CD14-positive monocyte (primary cell): ENCODE results near the gene SLC7A5. TPM values are rescaled to one million over a fixed set of nuclear protein-coding genes. Genes with fewer than 3 reads are reported as not detected.
A peak's percentile ranks its signal among the peaks of the same experiment; 100 is the strongest.

Experiments used
- DNase-seq, 3 donors: peaks; one replicate each; pipeline ENCODE4 v3.0.0-alpha.2; 2011 to 2022
- H2AFZ ChIP-seq: 2 replicates; pipeline ENCODE4 v1.6.0; 2012; ENCODE audit warnings: mild to moderate bottlenecking, low read depth, low read length, inconsistent platforms; ENCODE audit not compliant: insufficient read depth, poor library complexity, severe bottlenecking
- H3K27ac ChIP-seq, 2 donors: 1 replicate in 1 of 2; 2 replicates in 1 of 2; pipeline ENCODE4 v1.5.1; 2012 to 2013; ENCODE audit warnings: low read length in 2 of 2, control low read depth in 1 of 2, inconsistent platforms in 1 of 2, low read depth in 1 of 2, mild to moderate bottlenecking in 1 of 2
- H3K27me3 ChIP-seq, 2 donors: one replicate each; pipeline versions ENCODE4 v1.6.0 to v1.6.1; 2011 to 2013; ENCODE audit warnings: low read length in 2 of 2; ENCODE audit not compliant: control insufficient read depth in 2 of 2, insufficient read depth in 2 of 2
- H3K36me3 ChIP-seq, 2 donors: replicated peaks in 1 of 2; 1 replicate in 1 of 2; 2 replicates in 1 of 2; pipeline versions ENCODE4 v1.5.1 to v1.6.1; 2012 to 2013; ENCODE audit warnings: low read length in 2 of 2, control low read depth in 1 of 2, inconsistent platforms in 1 of 2, mild to moderate bottlenecking in 1 of 2; ENCODE audit not compliant: insufficient read depth in 2 of 2, control insufficient read depth in 1 of 2
- H3K4me1 ChIP-seq, 2 donors: 1 replicate in 1 of 2; 2 replicates in 1 of 2; pipeline versions ENCODE4 v1.5.1 to v1.6.1; 2012 to 2013; ENCODE audit warnings: low read length in 2 of 2, control low read depth in 1 of 2, inconsistent platforms in 1 of 2, mild to moderate bottlenecking in 1 of 2, moderate library complexity in 1 of 2; ENCODE audit not compliant: insufficient read depth in 2 of 2, control insufficient read depth in 1 of 2
- H3K4me2 ChIP-seq: replicated peaks from 2 replicates; pipeline ENCODE3; 2012; ENCODE audit warnings: low read length, moderate library complexity, mild to moderate bottlenecking; ENCODE audit not compliant: poor library complexity, severe bottlenecking; ENCODE audit errors: extremely low read depth
- H3K4me3 ChIP-seq, 3 experiments: fragments of 200-600 bp in 1 of 3; sonication (generic) in 1 of 3; replicated peaks in 1 of 3; 1 replicate in 2 of 3; 2 replicates in 1 of 3; pipeline ENCODE4 v1.5.1; 2011 to 2013; ENCODE audit warnings: low read length in 3 of 3, mild to moderate bottlenecking in 3 of 3, control low read depth in 2 of 3, low read depth in 2 of 3, inconsistent platforms in 1 of 3, moderate library complexity in 1 of 3
- H3K79me2 ChIP-seq: 2 replicates; pipeline ENCODE4 v1.6.0; 2012; ENCODE audit warnings: mild to moderate bottlenecking, control low read depth, inconsistent platforms, low read length, moderate library complexity; ENCODE audit not compliant: insufficient read depth
- H3K9ac ChIP-seq: 2 replicates; pipeline ENCODE4 v1.6.0; 2017; ENCODE audit warnings: low read length, mild to moderate bottlenecking; ENCODE audit not compliant: insufficient read depth, poor library complexity, severe bottlenecking
- H3K9me3 ChIP-seq, 2 donors: replicated peaks in 1 of 2; 1 replicate in 1 of 2; 2 replicates in 1 of 2; pipeline versions ENCODE4 v1.5.1 to v1.6.1; 2012 to 2013; ENCODE audit warnings: low read length in 2 of 2, control low read depth in 1 of 2; ENCODE audit not compliant: control insufficient read depth in 1 of 2, insufficient read depth in 1 of 2
- H4K20me1 ChIP-seq: 2 replicates; pipeline ENCODE4 v1.6.0; 2012; ENCODE audit warnings: mild to moderate bottlenecking, low read length, control low read depth, moderate library complexity; ENCODE audit not compliant: insufficient read depth
- H3K27ac Mint-ChIP-seq, 7 donors: one replicate each; pipeline ENCODE4 v1.8.0; 2020; ENCODE audit warnings: mild to moderate bottlenecking in 7 of 7, mixed read lengths in 7 of 7, moderate library complexity in 6 of 7, inconsistent platforms in 2 of 7
- H3K27me3 Mint-ChIP-seq, 3 donors: one replicate each; pipeline ENCODE4 v1.8.0; 2021 to 2022; ENCODE audit warnings: low read depth in 3 of 3, mild to moderate bottlenecking in 3 of 3, mixed read lengths in 3 of 3, moderate library complexity in 3 of 3, inconsistent platforms in 1 of 3
- H3K36me3 Mint-ChIP-seq, 2 donors: one replicate each; pipeline ENCODE4 v1.8.0; 2020; ENCODE audit warnings: mixed read lengths in 2 of 2, inconsistent platforms in 1 of 2, mild to moderate bottlenecking in 1 of 2
- H3K4me1 Mint-ChIP-seq: one replicate; pipeline ENCODE4 v1.8.0; 2020; ENCODE audit warnings: mild to moderate bottlenecking, mixed read lengths
- H3K4me3 Mint-ChIP-seq, 2 donors: one replicate each; pipeline ENCODE4 v1.8.0; 2020; ENCODE audit warnings: mild to moderate bottlenecking in 2 of 2, mixed read lengths in 2 of 2, moderate library complexity in 1 of 2
- H3K9me3 Mint-ChIP-seq, 7 donors: one replicate each; pipeline ENCODE4 v1.8.0; 2020 to 2022; ENCODE audit warnings: mixed read lengths in 7 of 7, mild to moderate bottlenecking in 6 of 7, moderate library complexity in 6 of 7, inconsistent platforms in 2 of 7
- CTCF ChIP-seq: fragments of 200-600 bp; IDR thresholded peaks from one replicate; pipeline ENCODE4 v1.8.0; 2022; ENCODE audit warnings: antibody characterized with exemption, mild to moderate bottlenecking
- WGBS: methylation state at CpG from one replicate; pipeline ENCODE4 v1.1.5; 2013; ENCODE audit warnings: missing lambda C conversion rate; ENCODE audit not compliant: insufficient coverage; 5-methylcytosine and 5-hydroxymethylcytosine counted together
- intact Hi-C, 2 donors: fragments of 100-400 bp; cut with micrococcal nuclease; formaldehyde crosslinking; loops; one replicate each; pipeline versions ENCODE4 v1.15.0 to v1.15.1; 2023
- polyA plus RNA-seq, 3 donors: library from polyadenylated mRNA; depleted of rRNA in 1 of 3; unstranded in 2 of 3; stranded (reverse) in 1 of 3; fragments of 300-500 nt in 2 of 3; fragments of >200 nt in 1 of 3; fragmentation: Illumina TruSeq in 2 of 3; gene quantifications; 1 replicate in 2 of 3; 2 replicates in 1 of 3; pipeline ENCODE4 v1.2.3, GENCODE V29; 2012 to 2021

SLC7A5 gene
- polyA plus RNA-seq, 3 donors: 0.40 to 5.8 (median 1.1) TPM

- peaks cover 0 to 17% of the 10 kb centered on the region in 2 donors for H3K27me3 ChIP-seq
- peaks cover 0 to 16% (median 7%) of the 10 kb centered on the region in 7 donors for H3K9me3 Mint-ChIP-seq
Observed at GRCh38 chr16:87878704-87879103, 9.4 kb upstream of the SLC7A5 start.

GRCh38 chr16:87877942-87878507 is 8.7 kb upstream of the SLC7A5 start:
- Mint-ChIP-seq H3K27me3 (peaks cover 17 to 33% (median 31%) of the 10 kb centered on the region in 3 donors), H3K4me3 (no peak overlapping the region), H3K36me3 (no peaks in the 10 kb centered on the region), H3K9me3 (peaks cover 0 to 16% (median 7%) of the 10 kb centered on the region in 7 donors), H3K27ac (peak overlapping the region in 1 of 7 donors; percentile 15), H3K4me1 (peaks cover 2% of the 10 kb centered on the region)
- Histone ChIP-seq H3K4me3 (no peak overlapping the region), H3K79me2 (no peaks in the 10 kb centered on the region), H3K36me3 (no peaks in the 10 kb centered on the region), H3K27ac (no peak overlapping the region), H3K27me3 (peaks cover 0 to 17% of the 10 kb centered on the region in 2 donors), H2AFZ (no peak overlapping the region), H3K4me1 (no peaks in the 10 kb centered on the region), H3K9ac (no peak overlapping the region), H3K9me3 (no peaks in the 10 kb centered on the region), H3K4me2 (no peak overlapping the region), H4K20me1 (no peaks in the 10 kb centered on the region)
- intact Hi-C loops: no loop called here
- 79% methylated on average over 13 of the region's 19 CpGs for WGBS
- no peak for TF ChIP-seq CTCF
- DNase-seq: no peak

More at GRCh38 chr16:87878704-87879103, 9.4 kb upstream of the SLC7A5 start:
- no peak overlapping the region for H3K4me3 ChIP-seq
- H3K9me3 ChIP-seq: no peaks in the 10 kb centered on the region
- no peaks in the 10 kb centered on the region for H3K36me3 ChIP-seq
- H3K4me1 ChIP-seq: no peaks in the 10 kb centered on the region
- Mint-ChIP-seq H3K27me3 (peaks cover 19 to 36% (median 31%) of the 10 kb centered on the region in 3 donors), H3K4me1 (peaks cover 2% of the 10 kb centered on the region), H3K4me3 (no peak overlapping the region), H3K36me3 (no peaks in the 10 kb centered on the region), H3K27ac (no peak overlapping the region)
- H4K20me1 ChIP-seq: no peaks in the 10 kb centered on the region
- no peak for TF ChIP-seq CTCF
- intact Hi-C loops: no loop called here
- H3K4me2 ChIP-seq: no peak overlapping the region
- no peak overlapping the region for H2AFZ ChIP-seq
- no peaks in the 10 kb centered on the region for H3K79me2 ChIP-seq
- WGBS: 100% methylated on average over 1 of the region's 5 CpGs
- no peak for DNase-seq
- H3K27ac ChIP-seq: no peak overlapping the region
- H3K9ac ChIP-seq: no peak overlapping the region
